T-helper 2 cell treated with Interferon-gamma antibody and Interleukin-4, amounts not matched to agents 100 ng/mL and 5 ng/mL, for 36 hours (primary cell): ENCODE data around the gene IVD. TPM values are rescaled to one million over a fixed set of nuclear protein-coding genes. Genes with fewer than 3 reads are reported as not detected.
"Not testable (repeated sequence)": the region's sequence is repeated elsewhere in the genome, so short reads cannot be mapped to it uniquely, and the experiment has no call there.

Experiments
- intact Hi-C: fragments of 100-400 bp; cut with micrococcal nuclease; formaldehyde crosslinking; loops from one replicate; pipeline ENCODE4 v1.15.1; 2023
- total RNA-seq: library from RNA; stranded (reverse); gene quantifications from 2 replicates; pipeline ENCODE4 v1.2.3, GENCODE V29; 2022

Gene IVD
- total RNA-seq, 1 donor from 2014 or later: 63.1 TPM

DNA sequence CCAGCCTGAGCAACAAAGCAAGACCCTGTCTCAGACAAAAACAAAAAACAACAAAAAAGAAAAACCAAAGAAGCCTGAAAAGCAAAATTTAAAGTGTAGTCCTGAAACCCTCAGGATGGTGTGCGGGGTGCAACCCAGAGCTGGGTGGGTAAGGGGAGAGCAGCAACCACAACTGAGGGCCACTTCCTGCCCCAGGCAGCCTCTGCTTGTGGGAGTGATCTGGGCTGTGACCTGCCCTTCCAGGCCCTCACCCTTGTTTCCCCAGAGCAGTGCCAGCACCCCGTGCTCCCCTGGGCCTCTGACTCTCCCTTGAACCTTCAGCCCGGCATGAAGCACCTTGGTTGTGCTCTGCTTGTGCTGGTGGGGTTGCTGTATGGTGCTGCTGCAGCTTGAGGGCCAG is 48.3 kb downstream of the IVD start:
- intact Hi-C loops: not testable (repeated sequence)

DNA sequence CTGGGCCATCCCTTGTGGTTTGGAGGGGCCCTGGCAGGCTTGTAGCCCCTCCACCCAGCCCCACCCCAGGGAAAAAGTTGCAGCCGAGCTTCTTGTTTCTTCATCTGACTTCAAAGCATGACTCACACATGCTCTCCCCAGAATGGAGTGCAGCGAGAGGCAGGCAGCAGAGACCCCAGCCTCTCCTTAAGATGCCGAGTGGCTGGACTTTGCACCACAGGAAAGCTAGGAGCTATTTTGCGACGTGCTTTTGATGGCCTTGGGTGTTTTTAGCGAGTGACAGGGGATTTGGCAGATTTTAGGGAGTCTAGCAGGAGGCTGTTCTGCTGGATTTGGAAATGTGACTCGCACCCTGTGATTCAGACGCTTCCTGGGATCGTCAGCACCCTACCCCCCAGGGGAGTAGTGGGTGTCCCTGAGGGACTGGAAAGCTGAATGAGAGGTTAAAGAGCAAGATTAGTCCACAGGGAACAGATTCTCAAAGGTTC is 49.4 kb downstream of the IVD start:
- intact Hi-C loops: no loop called here

DNA sequence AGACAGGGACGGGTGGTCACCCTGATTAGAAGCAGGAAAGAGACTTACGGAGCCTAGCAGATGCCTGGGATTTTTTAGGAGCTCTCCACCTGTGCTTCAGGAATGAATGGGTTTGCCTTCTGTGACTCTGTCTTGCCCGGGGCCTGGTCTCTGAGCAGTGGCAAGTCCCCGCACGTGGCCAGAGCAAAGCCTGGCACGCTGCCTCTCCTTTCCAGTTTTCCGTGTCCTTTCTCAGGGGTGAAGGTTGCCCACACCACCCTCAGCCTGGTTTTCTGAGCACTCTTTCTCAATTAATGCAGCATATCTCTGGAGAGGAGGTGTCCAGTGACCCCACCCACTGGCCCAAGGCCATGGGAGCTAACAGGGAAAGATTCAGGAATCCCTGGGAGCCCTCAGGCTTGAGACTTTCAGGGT is 50.7 kb downstream of the IVD start:
- intact Hi-C loops: no loop called here

DNA sequence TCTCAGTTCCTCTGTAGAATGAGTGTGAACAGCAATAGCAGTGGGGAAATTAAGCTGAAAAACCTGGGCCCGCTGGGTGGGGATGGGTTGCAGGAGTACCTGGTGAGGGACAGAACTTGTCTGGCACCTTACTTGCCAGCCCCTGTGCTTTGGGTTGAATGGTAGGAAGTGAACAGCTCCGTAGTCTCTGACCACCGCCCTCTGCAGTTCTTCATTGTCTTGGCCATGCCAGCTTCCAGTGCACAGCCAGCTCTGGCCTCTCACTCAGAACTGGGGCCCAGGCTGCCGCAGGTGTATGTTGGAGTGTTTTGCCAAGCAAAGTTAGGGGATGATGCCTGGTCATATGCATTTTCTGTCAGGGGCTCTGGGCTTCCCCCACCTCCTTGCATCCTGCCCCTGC is 51.1 kb downstream of the IVD start:
- intact Hi-C loops: no loop called here

DNA sequence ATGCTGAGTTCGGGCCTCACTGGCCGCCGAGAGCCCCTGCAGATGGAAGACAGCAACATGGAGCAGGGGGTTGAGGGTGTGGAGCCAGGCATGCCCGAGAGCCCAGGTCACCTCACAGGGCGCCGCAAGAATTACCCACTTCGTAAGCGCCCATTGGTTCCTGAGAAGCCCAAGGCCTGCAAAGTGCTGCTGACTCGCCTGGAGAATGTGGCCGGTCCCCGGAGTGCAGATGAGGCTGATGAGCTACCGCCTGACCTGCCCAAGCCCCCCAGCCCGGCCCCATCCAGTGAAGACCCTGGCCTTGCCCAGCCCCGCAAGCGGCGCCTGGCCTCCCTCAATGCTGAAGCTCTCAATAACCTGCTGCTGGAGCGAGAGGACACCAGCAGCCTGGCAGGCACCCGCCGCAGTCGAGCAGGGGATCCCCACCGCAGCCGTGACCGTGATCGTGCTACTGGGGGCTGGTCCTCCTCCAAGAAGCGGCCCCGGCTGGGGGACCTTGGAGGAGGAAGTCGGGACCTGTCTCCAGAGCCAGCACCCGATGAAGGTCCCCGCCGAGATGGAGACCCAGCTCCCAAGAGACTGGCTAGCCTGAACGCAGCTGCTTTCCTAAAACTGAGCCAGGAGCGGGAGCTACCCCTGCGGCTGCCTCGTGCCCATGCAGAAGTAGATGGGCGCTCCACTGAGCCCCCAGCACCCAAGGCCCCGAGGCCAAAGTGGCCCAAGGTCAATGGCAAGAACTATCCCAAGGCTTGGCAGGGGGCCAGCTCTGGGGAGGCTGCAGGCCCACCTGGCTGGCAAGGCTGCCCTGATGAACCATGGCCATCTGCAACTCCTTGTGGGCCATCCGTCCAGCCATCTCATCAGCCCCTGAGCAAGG is 53.1 kb downstream of the IVD start:
- intact Hi-C loops: no loop called here

DNA sequence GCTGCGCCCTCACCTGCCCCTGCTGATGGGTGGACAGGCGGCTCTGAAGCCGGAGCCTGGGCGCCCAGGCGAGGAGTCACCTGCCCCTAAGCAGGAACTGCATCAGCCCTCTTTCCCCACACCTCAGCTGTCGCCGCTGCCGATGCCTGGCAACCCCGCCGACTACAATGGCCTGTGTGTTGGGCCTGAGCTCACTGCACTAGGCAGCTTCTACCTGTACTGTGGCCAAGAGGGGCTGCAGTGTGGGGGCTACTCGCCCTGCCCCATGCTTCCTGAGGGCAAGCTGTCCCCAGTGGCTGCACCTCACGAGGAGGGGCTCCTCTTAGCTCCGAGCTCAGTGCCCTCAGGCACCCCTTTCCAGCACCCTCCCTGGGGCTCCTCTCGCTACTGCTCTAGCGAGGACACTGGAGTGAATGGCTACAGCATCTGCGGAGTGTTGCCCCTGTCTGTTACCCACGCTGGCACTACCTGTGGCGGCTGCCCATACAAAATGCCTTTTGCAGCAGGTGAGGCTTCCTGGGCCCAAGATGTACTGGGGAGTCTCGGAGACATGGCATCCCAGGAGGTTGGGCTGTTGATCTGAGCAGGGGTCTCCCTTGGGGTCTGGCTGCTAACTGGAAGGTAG is 53.9 kb downstream of the IVD start:
- intact Hi-C loops: no loop called here

DNA sequence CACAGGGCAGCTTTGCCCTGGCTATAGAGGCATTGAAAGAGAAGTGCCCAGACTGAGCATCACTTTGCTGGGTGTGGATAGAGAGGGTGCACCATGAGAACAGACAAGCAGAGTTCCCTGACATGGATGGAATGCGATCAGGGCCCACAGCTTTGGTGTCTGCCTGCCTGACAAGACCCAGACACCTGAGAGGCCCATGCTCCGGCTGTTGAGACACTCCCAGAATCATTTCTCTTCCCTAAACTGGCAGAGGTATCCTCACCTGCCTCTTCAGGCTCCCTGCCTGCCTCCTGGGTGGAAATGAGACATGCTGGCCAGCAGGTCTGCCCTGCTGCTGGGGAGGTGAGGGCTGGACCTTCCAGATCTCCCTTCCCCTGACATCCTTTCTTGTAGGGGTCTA is 54.8 kb downstream of the IVD start:
- intact Hi-C loops: no loop called here

DNA sequence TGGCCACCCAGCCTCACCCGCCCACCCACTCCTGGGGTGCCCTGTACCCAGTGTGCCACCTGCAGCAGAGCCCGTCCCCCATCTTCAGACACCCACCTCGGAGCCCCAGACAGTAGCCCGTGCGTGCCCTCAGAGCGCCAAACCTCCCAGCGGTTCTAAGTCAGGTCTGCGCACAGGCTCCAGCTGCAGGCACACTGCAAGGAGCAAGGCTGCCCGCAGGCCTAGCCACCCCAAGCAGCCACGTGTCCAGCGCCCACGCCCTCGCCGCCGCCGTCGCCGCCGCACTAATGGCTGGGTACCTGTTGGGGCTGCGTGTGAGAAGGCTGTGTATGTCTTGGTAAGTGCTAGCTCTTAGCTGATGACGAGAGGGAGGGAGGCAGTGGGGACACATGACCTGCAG is 56.4 kb downstream of the IVD start:
- intact Hi-C loops: no loop called here

DNA sequence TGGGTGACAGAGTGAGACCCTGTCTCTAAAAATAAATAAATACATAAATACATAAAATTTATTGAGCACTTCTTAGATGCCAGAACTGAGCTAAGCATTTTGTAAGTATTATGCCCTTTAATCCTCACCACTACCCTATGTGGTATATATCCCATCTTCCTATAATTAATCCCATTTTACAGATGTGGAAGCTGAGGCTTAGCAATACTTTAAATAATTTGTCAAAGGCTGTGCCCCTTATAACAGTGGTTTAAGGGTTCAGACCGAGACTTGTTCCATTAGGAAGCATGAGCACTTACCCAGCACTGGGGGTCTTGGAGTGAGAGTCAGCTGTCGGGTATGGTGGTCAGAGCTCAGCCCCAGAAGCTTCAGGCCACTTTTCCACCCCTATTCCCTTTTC is 57.7 kb downstream of the IVD start:
- intact Hi-C loops: no loop called here

DNA sequence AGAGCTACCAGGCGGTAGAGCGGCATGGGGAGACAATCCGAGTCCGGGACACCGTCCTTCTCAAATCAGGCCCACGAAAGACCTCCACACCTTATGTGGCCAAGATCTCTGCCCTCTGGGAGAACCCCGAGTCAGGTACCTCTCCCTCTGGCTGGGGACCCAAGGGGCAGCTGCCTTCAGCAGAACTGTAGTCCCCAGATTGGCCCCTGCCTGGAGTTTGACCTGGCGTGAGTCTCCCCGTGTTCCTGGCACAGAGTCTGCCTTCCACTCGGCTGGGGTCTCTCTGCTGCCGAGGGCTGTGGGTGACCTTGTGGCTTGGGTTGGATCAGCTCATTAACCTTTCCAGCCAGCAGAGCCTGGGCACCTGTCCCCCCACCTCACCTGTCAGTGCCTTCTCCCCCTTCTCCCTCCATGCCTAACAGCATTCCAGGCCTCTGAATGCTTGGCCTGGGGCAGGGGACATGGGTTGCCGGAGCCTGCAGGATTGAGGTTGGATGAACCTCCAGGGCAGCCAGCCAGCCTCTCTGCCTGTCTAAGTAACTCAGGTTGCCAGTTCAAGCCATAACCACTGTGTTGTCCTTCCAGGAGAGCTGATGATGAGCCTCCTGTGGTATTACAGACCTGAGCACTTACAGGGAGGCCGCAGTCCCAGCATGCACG is 58.4 kb downstream of the IVD start:
- intact Hi-C loops: no loop called here

DNA sequence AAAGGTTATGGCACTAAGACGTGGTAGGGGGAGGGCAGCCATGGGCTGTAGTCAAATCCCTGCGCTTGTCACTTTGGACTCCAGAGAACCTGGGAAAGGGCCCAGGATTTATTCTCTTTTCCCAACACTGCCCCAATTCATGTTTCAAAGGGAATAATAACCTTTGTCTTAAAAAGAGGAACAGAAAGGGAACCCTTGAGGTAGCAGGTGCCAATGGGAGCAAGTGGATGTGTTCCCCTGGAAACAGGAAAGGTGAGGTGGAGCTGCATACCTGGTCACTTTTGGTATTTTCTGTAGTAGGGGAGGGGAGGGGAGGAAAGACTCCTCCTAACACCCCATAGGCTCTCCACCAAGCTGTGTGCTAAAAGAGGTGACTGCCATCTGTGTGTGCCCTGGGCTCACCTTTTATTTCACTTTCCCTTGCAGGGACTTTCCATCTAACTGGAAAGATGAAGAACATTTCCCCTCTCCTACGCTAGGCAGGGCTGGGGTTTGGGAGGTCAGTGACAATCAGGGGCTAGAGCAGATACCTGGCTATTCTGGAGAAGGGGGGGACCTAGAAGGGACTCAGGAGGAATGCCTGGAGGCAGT is 59.1 kb downstream of the IVD start:
- intact Hi-C loops: no loop called here

DNA sequence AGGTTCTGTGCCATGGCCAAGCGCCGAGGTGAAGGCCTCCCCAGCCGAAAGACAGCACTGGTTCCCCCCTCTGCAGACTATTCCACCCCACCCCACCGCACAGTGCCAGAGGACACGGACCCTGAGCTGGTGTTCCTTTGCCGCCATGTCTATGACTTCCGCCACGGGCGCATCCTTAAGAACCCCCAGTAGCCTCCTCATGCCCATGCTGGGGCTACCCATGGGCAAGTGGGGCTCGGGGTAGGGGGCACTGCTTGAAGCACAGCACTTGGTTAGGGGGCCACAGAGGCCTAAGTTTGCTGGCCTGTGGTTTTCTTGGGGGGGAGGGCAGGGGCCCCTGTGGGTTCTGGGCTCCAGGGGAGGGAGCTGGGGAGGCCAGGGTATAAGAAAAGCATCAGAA is 60.3 kb downstream of the IVD start:
- intact Hi-C loops: no loop called here

DNA sequence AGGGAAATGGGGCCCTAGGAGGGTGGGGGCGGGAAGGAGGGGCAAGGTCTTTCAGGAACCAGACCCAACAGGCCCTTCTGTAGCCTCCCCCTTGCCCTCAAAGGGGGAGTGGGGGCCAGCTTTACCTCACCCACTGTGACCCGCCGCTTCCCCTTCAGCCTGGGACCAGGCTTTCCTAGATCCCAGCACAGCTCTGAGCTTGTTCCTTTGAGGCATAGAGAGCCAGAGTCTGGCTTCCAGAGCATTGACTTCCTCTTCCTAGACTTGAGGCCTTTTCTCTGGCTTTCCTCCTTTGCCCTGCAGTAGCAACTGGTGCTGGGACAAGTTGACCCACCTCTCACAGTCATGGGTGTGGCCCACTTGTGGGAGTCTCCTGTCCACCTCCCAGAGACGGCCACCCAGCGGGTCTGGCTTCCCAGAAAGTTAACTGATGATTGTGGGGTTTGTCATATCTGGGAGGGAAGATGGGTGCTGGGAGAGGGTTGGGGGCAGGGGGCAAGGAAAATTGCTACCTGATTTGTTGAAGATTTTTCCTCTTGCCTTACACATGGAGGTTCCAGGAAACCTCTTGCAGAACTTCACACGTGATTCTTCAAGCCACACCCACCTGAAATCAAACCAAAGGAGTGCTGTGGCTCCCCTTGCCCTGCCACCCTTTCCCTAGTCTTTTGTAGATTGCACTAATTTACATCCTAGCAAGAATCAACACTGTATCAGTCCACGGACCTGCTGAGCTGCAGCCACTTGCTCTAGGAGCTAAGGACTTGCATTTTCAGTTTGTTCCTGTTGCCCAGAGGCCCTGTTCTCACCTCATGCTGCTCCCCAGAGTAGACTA is 61.0 kb downstream of the IVD start:
- intact Hi-C loops: no loop called here

DNA sequence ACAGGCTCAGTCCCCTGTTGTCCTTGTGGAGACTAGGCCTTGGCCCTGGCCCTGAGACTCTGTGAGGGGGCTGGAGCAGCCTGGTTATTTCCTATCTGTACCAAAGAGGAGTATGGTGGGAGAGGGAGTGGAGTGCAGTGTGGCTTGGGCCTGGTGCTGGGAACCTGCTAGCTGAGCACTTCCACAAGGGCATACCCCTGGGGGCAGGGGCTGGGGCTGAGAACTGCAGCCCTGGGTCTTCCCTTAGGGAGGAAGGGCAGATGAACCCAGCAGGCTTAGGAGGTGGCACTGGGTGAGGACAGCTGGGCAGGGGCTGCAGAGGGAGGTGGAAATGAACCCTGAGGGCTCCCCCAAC is 61.6 kb downstream of the IVD start:
- intact Hi-C loops: no loop called here

DNA sequence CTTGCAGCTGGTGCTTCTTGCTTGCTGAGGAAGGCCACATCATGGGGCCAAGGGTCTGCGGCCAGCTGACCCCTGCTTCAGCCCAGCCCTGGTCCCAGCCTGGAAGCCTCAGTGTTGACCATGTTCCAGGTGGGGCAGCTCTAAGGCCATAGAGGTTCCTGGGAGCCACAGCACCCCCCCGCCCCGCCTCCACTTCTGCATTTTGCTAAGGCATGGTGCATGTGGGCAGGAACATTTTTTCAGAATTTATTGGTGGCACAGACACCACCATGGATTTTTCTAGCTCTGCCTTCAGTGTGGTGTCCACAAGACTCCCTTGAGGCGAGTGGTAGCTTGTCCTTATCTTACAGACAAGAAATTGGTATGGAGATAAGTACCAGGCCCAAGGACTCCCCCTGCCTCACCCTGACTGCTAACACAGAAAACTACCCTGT is 63.3 kb downstream of the IVD start:
- intact Hi-C loops: no loop called here

DNA sequence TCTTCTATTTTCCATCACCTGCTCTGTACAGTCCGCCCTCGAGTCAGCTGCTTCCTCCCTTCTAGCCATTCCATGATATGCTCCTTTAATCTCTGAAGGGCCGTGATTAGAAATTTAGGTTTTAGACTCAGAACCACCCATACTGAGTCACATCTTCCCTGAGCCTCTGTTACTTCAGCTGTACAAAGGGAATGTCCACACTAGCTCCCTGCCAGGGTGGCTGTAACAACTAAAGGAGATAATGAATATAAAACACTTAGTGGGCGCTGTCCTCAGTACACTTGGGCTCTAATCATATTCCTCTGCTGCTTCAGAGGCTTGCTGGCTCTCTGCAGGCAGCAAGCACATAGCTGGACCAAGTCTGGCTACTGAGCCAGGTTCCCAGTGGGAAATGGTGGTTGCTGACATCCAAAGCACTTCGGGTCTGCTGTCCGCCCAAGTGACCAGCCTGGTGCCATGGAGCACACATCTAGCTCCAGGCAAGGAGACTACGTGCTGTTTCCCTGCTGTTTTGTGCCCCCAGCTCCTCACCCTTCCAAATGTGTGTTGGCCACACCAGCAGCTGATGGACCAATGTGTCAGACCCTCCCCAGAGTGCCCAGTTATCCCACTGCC is 64.3 kb downstream of the IVD start:
- intact Hi-C loops: loop anchor here (2.0 kb wide), 1 partner anchor 29 kb away; the partner anchor contains the start of gene BAHD1

DNA sequence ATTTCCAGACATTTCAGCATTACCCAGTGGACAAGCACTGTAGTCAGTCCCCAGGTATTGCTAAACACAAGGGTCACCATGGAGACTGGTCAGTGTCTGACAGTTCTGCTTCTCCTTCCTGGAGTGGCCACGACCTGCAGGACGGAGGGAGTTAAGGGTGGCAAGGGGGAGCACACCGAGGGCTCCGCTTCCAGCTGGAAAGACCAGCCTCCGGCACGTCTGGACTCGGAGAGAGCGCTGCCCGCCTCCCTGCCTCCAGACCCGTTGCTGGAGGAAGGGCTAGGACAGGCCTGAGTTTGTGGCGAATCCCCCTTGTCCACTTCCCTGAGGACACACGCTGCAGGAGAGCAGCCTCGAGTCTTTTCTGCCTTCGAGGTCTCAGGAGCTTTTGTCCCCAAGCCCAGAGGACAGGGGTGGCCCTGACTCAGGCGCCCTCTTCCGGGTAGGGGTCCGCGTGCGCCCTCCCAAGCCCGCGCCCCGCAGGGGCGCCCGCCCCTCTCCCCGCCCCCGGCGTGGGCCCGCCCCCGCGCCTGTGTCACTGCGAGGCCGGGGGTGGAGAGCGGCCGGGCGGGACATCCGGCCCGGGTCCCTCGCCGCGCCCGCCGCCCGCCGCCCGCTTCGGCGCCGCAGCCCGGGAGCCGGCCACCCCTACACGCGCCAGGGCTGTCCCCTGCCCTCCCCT is 65.0 kb downstream of the IVD start, which contains the start of gene CHST14:
Gene CHST14 (plus strand): TSS at position 562 of the 682 bp plus-strand sequence. CDS start 230 bp downstream, outside the sequence.
- intact Hi-C loops: loop anchor here (2.0 kb wide), 1 partner anchor 30 kb away; the partner anchor contains the start of gene BAHD1
